IPS DF 4.7 (cell line): Measurements from ENCODE around the gene CDKAL1.

ENCODE experiments used
- DNase-seq: peaks from one replicate; pipeline ENCODE4 v3.0.0-alpha.2; 2013; ENCODE audit warnings: low spot score; ENCODE audit errors: extremely low read depth

CDKAL1 gene

GRCh38 chr6:20672038-20672437 is 137.8 kb downstream of the CDKAL1 start:
- no peak for DNase-seq

GRCh38 chr6:20673458-20673857 is 139.2 kb downstream of the CDKAL1 start:
- no peak for DNase-seq

- DNase-seq, result no peak
These were observed 140.4 kb downstream of the CDKAL1 start for GRCh38 chr6:20674664-20675063.

- DNase-seq, result no peak
These were observed 144.6 kb downstream of the CDKAL1 start for GRCh38 chr6:20678831-20679352.

- no peak for DNase-seq
These were observed 146.5 kb downstream of the CDKAL1 start for GRCh38 chr6:20680697-20681165.

GRCh38 chr6:20681243-20681684 is 147.0 kb downstream of the CDKAL1 start:
- DNase-seq, result no peak

GRCh38 chr6:20684474-20684873 is 150.2 kb downstream of the CDKAL1 start:
- DNase-seq, result no peak

- peak; percentile 30 for DNase-seq
These were observed 151.9 kb downstream of the CDKAL1 start for GRCh38 chr6:20686142-20686541.

GRCh38 chr6:20687494-20687893 is 153.2 kb downstream of the CDKAL1 start:
- DNase-seq, result no peak

GRCh38 chr6:20688710-20689500 is 154.6 kb downstream of the CDKAL1 start:
- DNase-seq, result no peak

- DNase-seq, result no peak
These were observed 156.9 kb downstream of the CDKAL1 start for GRCh38 chr6:20691185-20691584.

GRCh38 chr6:20692023-20692422 is 157.8 kb downstream of the CDKAL1 start:
- DNase-seq, result no peak

- no peak for DNase-seq
These were observed 159.3 kb downstream of the CDKAL1 start for GRCh38 chr6:20693466-20694063.

GRCh38 chr6:20696676-20697075 is 162.4 kb downstream of the CDKAL1 start:
- no peak for DNase-seq

- DNase-seq, result no peak
These were observed 164.4 kb downstream of the CDKAL1 start for GRCh38 chr6:20698675-20699074.

- no peak for DNase-seq
These were observed 165.1 kb downstream of the CDKAL1 start for GRCh38 chr6:20699402-20699801.

GRCh38 chr6:20700375-20700774 is 166.1 kb downstream of the CDKAL1 start:
- DNase-seq, result no peak

GRCh38 chr6:20702366-20702765 is 168.1 kb downstream of the CDKAL1 start:
- DNase-seq, result no peak

GRCh38 chr6:20703049-20703448 is 168.8 kb downstream of the CDKAL1 start:
- no peak for DNase-seq

GRCh38 chr6:20704325-20705025 is 170.2 kb downstream of the CDKAL1 start:
- no peak for DNase-seq

- no peak for DNase-seq
These were observed 171.5 kb downstream of the CDKAL1 start for GRCh38 chr6:20705741-20706140.
